Activated CD8-positive, alpha-beta memory T cell treated with anti-CD3 and anti-CD28 coated beads for 36 hours (primary cell): ENCODE results near the gene ATL3. TPM values are rescaled to one million over a fixed set of nuclear protein-coding genes. Genes with fewer than 3 reads are reported as not detected.

Experiments
- total RNA-seq, 2 experiments: library from RNA; stranded (reverse); gene quantifications; one replicate each; pipeline ENCODE4 v1.2.3, GENCODE V29; 2021

Gene ATL3
- total RNA-seq, 2 experiments from 2014 or later: 34.9 TPM

Other genes starting within 250 kb of the ATL3 start
- gene PLAAT5, start 180.2 kb downstream of the ATL3 start, total RNA-seq: under 1 TPM; 0.25 to 0.40 TPM
- not detected for gene LGALS12, start 165.3 kb downstream of the ATL3 start, total RNA-seq
- 1 to 10 TPM; 7.4 to 9.9 TPM for gene PLAAT4, start 134.6 kb downstream of the ATL3 start, total RNA-seq
- gene PLAAT2, start 108.0 kb downstream of the ATL3 start, total RNA-seq: under 1 TPM in 1 of 2 experiments, not detected in 1; 0.30 TPM
- gene PLAAT3, start 56.9 kb downstream of the ATL3 start, total RNA-seq: 10 to 100 TPM; 13.8 to 14.7 TPM
- 10 to 100 TPM; 44.7 to 46.2 TPM for gene RTN3, start 10.1 kb upstream of the ATL3 start, total RNA-seq
- 1 to 10 TPM; 6.2 to 6.8 TPM for gene ZFTA, start 97.4 kb upstream of the ATL3 start, total RNA-seq
- 10 to 100 TPM; 46.1 to 49.7 TPM for gene SPINDOC, start 142.1 kb upstream of the ATL3 start, total RNA-seq
- 10 to 100 TPM; 31.5 to 33.5 TPM for gene MARK2, start 167.7 kb upstream of the ATL3 start, total RNA-seq
- under 1 TPM; 0.36 to 0.48 TPM for gene RCOR2, start 245.8 kb upstream of the ATL3 start, total RNA-seq